ENCODE measurements around the gene ERFL. TPM values are rescaled to one million over a fixed set of nuclear protein-coding genes. Genes with fewer than 3 reads are reported as not detected.

ERFL gene
- total and polyA plus RNA-seq, 2 experiments from 2014 or later: 0.69 TPM; not detected in 1

DNA sequence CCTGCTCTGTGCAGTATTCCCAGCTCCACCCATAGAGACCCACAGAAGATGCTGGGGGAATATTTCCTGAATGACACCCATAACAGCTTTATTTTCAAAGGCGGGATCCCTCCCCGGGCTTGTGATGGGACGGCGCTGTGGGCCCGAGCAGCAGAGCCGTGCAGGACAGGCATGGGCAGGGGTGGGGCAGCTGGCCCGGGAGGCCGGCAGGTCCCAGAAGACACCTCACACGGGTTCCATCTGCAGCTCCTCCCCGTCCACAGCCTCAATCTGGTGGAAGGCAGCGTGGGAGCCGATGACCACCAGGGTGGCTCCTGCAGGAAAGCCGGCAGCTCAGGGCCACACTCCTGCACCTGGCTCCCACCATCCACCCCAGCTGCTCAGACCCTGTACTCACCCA, 28.4 kb upstream of the ERFL start:
- Histone ChIP-seq H3K4me3 (no peak overlapping the region), H3K27me3 (ENCODE audit: insufficient read depth) (no peaks in the 10 kb centered on the region), H3K4me2 (no peak overlapping the region), H2AFZ (no peak overlapping the region), H3K4me1 (ENCODE audit: insufficient read depth) (peaks cover 9% of the 10 kb centered on the region), H3K79me2 (replicated peaks; ENCODE audit: insufficient read depth) (no peaks in the 10 kb centered on the region), H3K9me2 (ENCODE audit: insufficient read depth) (no peaks in the 10 kb centered on the region), H3K27ac (ENCODE audit: low read depth) (no peak overlapping the region), H4K20me1 (replicated peaks; ENCODE audit: insufficient read depth) (peaks cover 5% of the 10 kb centered on the region; the same call in 1 of the 2 replicates), H3F3A (replicated peaks; ENCODE audit: low read depth) (peaks cover 6% of the 10 kb centered on the region; the same call in 1 of the 2 replicates), H3K36me3 (ENCODE audit: insufficient read depth) (no peaks in the 10 kb centered on the region; the same call in 1 of the 2 replicates)
- no peak for TF ChIP-seq EZH2 (IDR thresholded peaks at IDR 0.05; ENCODE audit: low read depth, unreplicated experiment)
- no peak for TF ChIP-seq ZNF331 (CRISPR knock-in tag; IDR thresholded peaks at IDR 0.05; ENCODE audit: low read depth)
- TF ChIP-seq, protein P1, sequence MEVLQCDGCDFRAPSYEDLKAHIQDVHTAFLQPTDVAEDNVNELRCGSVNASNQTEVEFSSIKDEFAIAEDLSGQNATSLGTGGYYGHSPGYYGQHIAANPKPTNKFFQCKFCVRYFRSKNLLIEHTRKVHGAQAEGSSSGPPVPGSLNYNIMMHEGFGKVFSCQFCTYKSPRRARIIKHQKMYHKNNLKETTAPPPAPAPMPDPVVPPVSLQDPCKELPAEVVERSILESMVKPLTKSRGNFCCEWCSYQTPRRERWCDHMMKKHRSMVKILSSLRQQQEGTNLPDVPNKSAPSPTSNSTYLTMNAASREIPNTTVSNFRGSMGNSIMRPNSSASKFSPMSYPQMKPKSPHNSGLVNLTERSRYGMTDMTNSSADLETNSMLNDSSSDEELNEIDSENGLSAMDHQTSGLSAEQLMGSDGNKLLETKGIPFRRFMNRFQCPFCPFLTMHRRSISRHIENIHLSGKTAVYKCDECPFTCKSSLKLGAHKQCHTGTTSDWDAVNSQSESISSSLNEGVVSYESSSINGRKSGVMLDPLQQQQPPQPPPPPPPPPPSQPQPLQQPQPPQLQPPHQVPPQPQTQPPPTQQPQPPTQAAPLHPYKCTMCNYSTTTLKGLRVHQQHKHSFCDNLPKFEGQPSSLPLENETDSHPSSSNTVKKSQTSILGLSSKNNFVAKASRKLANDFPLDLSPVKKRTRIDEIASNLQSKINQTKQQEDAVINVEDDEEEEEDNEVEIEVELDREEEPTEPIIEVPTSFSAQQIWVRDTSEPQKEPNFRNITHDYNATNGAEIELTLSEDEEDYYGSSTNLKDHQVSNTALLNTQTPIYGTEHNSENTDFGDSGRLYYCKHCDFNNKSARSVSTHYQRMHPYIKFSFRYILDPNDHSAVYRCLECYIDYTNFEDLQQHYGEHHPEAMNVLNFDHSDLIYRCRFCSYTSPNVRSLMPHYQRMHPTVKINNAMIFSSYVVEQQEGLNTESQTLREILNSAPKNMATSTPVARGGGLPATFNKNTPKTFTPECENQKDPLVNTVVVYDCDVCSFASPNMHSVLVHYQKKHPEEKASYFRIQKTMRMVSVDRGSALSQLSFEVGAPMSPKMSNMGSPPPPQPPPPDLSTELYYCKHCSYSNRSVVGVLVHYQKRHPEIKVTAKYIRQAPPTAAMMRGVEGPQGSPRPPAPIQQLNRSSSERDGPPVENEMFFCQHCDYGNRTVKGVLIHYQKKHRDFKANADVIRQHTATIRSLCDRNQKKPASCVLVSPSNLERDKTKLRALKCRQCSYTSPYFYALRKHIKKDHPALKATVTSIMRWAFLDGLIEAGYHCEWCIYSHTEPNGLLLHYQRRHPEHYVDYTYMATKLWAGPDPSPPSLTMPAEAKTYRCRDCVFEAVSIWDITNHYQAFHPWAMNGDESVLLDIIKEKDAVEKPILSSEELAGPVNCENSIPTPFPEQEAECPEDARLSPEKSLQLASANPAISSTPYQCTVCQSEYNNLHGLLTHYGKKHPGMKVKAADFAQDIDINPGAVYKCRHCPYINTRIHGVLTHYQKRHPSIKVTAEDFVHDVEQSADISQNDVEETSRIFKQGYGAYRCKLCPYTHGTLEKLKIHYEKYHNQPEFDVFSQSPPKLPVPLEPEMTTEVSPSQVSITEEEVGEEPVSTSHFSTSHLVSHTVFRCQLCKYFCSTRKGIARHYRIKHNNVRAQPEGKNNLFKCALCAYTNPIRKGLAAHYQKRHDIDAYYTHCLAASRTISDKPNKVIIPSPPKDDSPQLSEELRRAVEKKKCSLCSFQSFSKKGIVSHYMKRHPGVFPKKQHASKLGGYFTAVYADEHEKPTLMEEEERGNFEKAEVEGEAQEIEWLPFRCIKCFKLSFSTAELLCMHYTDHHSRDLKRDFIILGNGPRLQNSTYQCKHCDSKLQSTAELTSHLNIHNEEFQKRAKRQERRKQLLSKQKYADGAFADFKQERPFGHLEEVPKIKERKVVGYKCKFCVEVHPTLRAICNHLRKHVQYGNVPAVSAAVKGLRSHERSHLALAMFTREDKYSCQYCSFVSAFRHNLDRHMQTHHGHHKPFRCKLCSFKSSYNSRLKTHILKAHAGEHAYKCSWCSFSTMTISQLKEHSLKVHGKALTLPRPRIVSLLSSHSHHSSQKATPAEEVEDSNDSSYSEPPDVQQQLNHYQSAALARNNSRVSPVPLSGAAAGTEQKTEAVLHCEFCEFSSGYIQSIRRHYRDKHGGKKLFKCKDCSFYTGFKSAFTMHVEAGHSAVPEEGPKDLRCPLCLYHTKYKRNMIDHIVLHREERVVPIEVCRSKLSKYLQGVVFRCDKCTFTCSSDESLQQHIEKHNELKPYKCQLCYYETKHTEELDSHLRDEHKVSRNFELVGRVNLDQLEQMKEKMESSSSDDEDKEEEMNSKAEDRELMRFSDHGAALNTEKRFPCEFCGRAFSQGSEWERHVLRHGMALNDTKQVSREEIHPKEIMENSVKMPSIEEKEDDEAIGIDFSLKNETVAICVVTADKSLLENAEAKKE (CRISPR knock-in tag; IDR thresholded peaks at IDR 0.05): no peak
- no peak for TF ChIP-seq STAT1 (IDR thresholded peaks at IDR 0.05; ENCODE audit: unreplicated experiment)
- TF ChIP-seq CREB1 (CRISPR knock-in tag; IDR thresholded peaks at IDR 0.05; ENCODE audit: low read depth): no peak
- TF ChIP-seq, protein P2, sequence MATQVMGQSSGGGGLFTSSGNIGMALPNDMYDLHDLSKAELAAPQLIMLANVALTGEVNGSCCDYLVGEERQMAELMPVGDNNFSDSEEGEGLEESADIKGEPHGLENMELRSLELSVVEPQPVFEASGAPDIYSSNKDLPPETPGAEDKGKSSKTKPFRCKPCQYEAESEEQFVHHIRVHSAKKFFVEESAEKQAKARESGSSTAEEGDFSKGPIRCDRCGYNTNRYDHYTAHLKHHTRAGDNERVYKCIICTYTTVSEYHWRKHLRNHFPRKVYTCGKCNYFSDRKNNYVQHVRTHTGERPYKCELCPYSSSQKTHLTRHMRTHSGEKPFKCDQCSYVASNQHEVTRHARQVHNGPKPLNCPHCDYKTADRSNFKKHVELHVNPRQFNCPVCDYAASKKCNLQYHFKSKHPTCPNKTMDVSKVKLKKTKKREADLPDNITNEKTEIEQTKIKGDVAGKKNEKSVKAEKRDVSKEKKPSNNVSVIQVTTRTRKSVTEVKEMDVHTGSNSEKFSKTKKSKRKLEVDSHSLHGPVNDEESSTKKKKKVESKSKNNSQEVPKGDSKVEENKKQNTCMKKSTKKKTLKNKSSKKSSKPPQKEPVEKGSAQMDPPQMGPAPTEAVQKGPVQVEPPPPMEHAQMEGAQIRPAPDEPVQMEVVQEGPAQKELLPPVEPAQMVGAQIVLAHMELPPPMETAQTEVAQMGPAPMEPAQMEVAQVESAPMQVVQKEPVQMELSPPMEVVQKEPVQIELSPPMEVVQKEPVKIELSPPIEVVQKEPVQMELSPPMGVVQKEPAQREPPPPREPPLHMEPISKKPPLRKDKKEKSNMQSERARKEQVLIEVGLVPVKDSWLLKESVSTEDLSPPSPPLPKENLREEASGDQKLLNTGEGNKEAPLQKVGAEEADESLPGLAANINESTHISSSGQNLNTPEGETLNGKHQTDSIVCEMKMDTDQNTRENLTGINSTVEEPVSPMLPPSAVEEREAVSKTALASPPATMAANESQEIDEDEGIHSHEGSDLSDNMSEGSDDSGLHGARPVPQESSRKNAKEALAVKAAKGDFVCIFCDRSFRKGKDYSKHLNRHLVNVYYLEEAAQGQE (IDR thresholded peaks at IDR 0.05; ENCODE audit: unreplicated experiment): no peak
- H3K36me3 Mint-ChIP-seq (ENCODE audit: low read depth): peaks cover 8% of the 10 kb centered on the region
- ATAC-seq (no peak), DNase-seq (ENCODE audit: low spot score) (no peak)
- no peaks in the 10 kb centered on the region for H3K9me3 Mint-ChIP-seq
- peaks cover 19% of the 10 kb centered on the region for H3K27me3 Mint-ChIP-seq (ENCODE audit: insufficient read depth, low read depth, poor library complexity)
- H3K27ac Mint-ChIP-seq: no peak overlapping the region
- no peak overlapping the region; the same call in 2 of the 3 replicates for H3K4me3 Mint-ChIP-seq
- peaks cover 16% of the 10 kb centered on the region for H3K4me1 Mint-ChIP-seq

All from GM23338 (cell line).